ENCODE measurements around the gene CDK6. TPM values are rescaled to one million over a fixed set of nuclear protein-coding genes. Genes with fewer than 3 reads are reported as not detected.

CDK6 gene
- total RNA-seq, 1 donor from 2014 or later: 23.6 TPM

GRCh38 chr7:92850516-92850915 is 14.1 kb upstream of the CDK6 start:
- no peak for DNase-seq (ENCODE audit: missing footprints)

GRCh38 chr7:92849322-92849721 is 12.9 kb upstream of the CDK6 start:
- ATAC-seq (no peak), DNase-seq (ENCODE audit: missing footprints) (no peak)
- intact Hi-C loops (cut with DNase I): no loop called here

More at GRCh38 chr7:92850516-92850915, 14.1 kb upstream of the CDK6 start:
- intact Hi-C loops (cut with DNase I): no loop called here
- ATAC-seq: no peak

GRCh38 chr7:92848851-92849250 is 12.5 kb upstream of the CDK6 start:
- intact Hi-C loops (cut with DNase I): no loop called here
- ATAC-seq: no peak
- DNase-seq (ENCODE audit: missing footprints): no peak

- intact Hi-C loops (cut with DNase I): no loop called here
- DNase-seq (ENCODE audit: missing footprints): no peak
- ATAC-seq: no peak
These were observed 12.1 kb upstream of the CDK6 start for GRCh38 chr7:92848441-92848840.

- DNase-seq (ENCODE audit: missing footprints) (no peak), ATAC-seq (no peak)
- intact Hi-C loops (cut with DNase I): no loop called here
These were observed 10.9 kb upstream of the CDK6 start for GRCh38 chr7:92847305-92847704.

- DNase-seq (ENCODE audit: missing footprints) (no peak), ATAC-seq (no peak)
- intact Hi-C loops (cut with DNase I): no loop called here
These were observed 9.4 kb upstream of the CDK6 start for GRCh38 chr7:92845736-92846135.

GRCh38 chr7:92843781-92844180 is 7.4 kb upstream of the CDK6 start:
- ATAC-seq (no peak), DNase-seq (ENCODE audit: missing footprints) (no peak)
- intact Hi-C loops (cut with DNase I): no loop called here

- no peak for ATAC-seq
- no peak for DNase-seq (ENCODE audit: missing footprints)
- intact Hi-C loops (cut with DNase I): no loop called here
These were observed 6.8 kb upstream of the CDK6 start for GRCh38 chr7:92843034-92843760.

- intact Hi-C loops (cut with DNase I): no loop called here
- ATAC-seq (no peak), DNase-seq (ENCODE audit: missing footprints) (no peak)
These were observed 4.8 kb upstream of the CDK6 start for GRCh38 chr7:92841192-92841591.

GRCh38 chr7:92840316-92840715 is 3.9 kb upstream of the CDK6 start:
- no peak for DNase-seq (ENCODE audit: missing footprints)
- intact Hi-C loops (cut with DNase I): no loop called here
- no peak for ATAC-seq

- DNase-seq (ENCODE audit: missing footprints) (no peak), ATAC-seq (no peak)
- intact Hi-C loops (cut with DNase I): loop anchor here (5.0 to 10.0 kb wide), 2 partner anchors 42 to 315 kb away; partner anchors contain the start of genes PEX1 and RBM48
These were observed 3.5 kb upstream of the CDK6 start for GRCh38 chr7:92839901-92840300.

GRCh38 chr7:92838934-92839333 is 2.6 kb upstream of the CDK6 start:
- intact Hi-C loops (cut with DNase I): loop anchor here (5.0 to 10.0 kb wide), 2 partner anchors 43 to 314 kb away; partner anchors contain the start of genes PEX1 and RBM48
- ATAC-seq: no peak
- no peak for DNase-seq (ENCODE audit: missing footprints)

- ATAC-seq (no peak), DNase-seq (ENCODE audit: missing footprints) (no peak)
- intact Hi-C loops (cut with DNase I): loop anchor here (2.0 to 10.0 kb wide), 3 partner anchors 45 to 312 kb away; partner anchors contain the start of genes PEX1 and RBM48
These were observed 802 bp upstream of the CDK6 start for GRCh38 chr7:92837000-92837749.

- intact Hi-C loops (cut with DNase I): loop anchor here (2.0 to 10.0 kb wide), 3 partner anchors 46 to 311 kb away; partner anchors contain the start of genes PEX1 and RBM48
- ATAC-seq (peak; percentile 1), DNase-seq (ENCODE audit: missing footprints) (peak; percentile 73)
These were observed 403 bp downstream of the CDK6 start for GRCh38 chr7:92835851-92836488.

GRCh38 chr7:92835261-92835850 is 1.0 kb downstream of the CDK6 start:
- peak; percentile 76 for DNase-seq (ENCODE audit: missing footprints)
- ATAC-seq: peak; percentile 12
- intact Hi-C loops (cut with DNase I): loop anchor here (5.0 to 10.0 kb wide), 2 partner anchors 47 to 311 kb away; partner anchors contain the start of genes PEX1 and RBM48

- ATAC-seq (no peak), DNase-seq (ENCODE audit: missing footprints) (peak; percentile 69)
- intact Hi-C loops (cut with DNase I): loop anchor here (5.0 to 10.0 kb wide), 4 partner anchors 48 to 310 kb away; partner anchors contain the start of genes PEX1 and RBM48
These were observed 1.7 kb downstream of the CDK6 start for GRCh38 chr7:92834507-92835260.

- intact Hi-C loops (cut with DNase I): loop anchor here (1.0 to 10.0 kb wide), 5 partner anchors 52 to 309 kb away; partner anchors contain the start of genes PEX1 and RBM48
- ATAC-seq: peak; percentile 87
- peak; percentile 92 for DNase-seq (ENCODE audit: missing footprints)
These were observed 2.4 kb downstream of the CDK6 start for GRCh38 chr7:92833766-92834506.
